Astrocyte (in vitro differentiated cells and primary cell): ENCODE results near the gene P2RY12.

ENCODE experiments used
- EZH2 ChIP-seq: IDR thresholded peaks from 2 replicates; pipeline ENCODE4 v1.6.1; 2012; ENCODE audit warnings: mild to moderate bottlenecking, low read length, inconsistent platforms; ENCODE audit not compliant: insufficient read depth
- TF ChIP-seq, protein P1 (sequence below): IDR thresholded peaks from 2 replicates; pipeline ENCODE4 v1.5.1; 2011; ENCODE audit warnings: low read depth, mild to moderate bottlenecking, inconsistent platforms, low read length, moderate library complexity; ENCODE audit not compliant: insufficient read depth

DNA sequence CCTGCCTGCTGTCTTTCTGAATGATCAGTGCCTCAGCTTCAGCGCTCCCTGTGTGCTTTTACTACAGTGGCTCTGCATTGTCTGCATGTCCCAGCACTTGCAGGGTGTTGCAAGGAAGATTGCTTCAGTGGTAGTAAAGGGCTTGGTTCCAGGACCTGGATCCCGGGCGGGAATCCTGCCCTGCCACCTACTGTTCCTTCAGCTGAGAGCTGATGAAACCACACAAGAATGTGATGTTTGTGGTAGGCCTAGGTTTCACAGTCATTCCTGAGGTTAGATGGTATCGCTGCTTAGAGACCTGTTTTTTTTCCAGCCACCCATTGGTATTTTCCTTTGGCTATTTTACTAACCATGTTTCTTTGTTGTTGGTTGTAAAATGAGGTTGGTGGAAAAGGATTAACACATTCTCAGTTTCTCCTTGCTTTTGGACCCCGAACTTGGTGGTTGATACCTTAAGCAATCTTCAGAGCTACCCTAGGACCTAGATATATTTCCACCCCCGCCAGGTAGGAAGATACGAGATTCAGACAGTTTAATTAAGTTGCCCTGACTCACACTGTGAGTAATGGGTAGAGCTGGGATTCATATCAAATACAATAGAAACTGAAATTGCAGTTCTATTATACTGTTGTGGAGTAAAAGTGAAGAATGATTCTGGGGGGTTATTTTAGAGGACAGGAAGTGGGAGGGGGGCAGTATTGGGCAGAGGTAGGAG lies 79.3 kb downstream of the P2RY12 start:
- TF ChIP-seq, protein P1, sequence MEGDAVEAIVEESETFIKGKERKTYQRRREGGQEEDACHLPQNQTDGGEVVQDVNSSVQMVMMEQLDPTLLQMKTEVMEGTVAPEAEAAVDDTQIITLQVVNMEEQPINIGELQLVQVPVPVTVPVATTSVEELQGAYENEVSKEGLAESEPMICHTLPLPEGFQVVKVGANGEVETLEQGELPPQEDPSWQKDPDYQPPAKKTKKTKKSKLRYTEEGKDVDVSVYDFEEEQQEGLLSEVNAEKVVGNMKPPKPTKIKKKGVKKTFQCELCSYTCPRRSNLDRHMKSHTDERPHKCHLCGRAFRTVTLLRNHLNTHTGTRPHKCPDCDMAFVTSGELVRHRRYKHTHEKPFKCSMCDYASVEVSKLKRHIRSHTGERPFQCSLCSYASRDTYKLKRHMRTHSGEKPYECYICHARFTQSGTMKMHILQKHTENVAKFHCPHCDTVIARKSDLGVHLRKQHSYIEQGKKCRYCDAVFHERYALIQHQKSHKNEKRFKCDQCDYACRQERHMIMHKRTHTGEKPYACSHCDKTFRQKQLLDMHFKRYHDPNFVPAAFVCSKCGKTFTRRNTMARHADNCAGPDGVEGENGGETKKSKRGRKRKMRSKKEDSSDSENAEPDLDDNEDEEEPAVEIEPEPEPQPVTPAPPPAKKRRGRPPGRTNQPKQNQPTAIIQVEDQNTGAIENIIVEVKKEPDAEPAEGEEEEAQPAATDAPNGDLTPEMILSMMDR = no peak
- no peak for TF ChIP-seq EZH2
